Stimulated activated CD8-positive, alpha-beta memory T cell treated with anti-CD3 and anti-CD28 coated beads, Interleukin-4, amount 100 ng/mL, for 48 hours (primary cell): ENCODE measurements around the gene MAGEB6B.
"Not testable (repeated sequence)": the region's sequence is repeated elsewhere in the genome, so short reads cannot be mapped to it uniquely, and the experiment has no call there.

Experiments
- DNase-seq: peaks from one replicate; pipeline ENCODE4 v3.0.0-alpha.2; 2020

Gene MAGEB6B, protein sequence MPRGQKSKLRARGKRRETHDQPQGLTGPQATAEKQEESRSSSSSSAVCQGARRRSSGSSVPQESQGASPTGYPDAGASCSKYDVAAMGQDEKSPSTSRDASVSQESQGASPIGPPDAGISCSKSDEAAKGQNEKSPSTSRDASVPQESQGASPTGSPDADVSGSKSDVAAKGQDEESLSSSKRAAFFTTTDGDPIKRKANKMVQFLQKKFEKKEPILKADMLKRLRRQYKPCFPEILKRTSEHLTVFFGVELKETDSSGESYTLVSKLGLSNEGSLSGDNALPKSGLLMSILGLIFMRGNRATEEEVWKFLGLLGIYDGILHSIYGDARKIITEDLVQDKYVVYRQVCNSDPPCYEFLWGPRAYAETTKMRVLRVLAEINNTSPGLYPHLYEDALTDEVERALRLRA

DNA sequence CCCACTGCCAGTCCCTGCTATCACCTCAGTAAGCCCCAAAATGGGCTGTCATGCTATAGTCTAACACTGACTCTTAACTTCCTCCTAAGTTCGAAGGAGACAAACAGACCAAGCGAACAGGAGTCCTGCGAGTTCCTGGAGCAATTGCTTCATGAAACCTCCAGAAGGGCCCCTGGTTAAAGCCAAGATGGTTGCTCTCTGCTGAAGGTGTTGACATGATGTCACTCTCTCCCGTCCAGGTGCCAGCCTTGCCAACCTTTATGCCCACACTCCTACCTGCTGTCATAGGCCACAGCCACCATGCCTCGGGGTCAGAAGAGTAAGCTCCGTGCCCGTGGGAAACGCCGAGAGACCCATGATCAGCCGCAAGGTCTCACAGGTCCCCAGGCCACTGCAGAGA, at the start of gene MAGEB6B:
MAGEB6B (plus strand) TSS at position 301 of the 400 bp plus-strand sequence; CDS start at position 301, 0 bp downstream.
- DNase-seq = no peak

DNA sequence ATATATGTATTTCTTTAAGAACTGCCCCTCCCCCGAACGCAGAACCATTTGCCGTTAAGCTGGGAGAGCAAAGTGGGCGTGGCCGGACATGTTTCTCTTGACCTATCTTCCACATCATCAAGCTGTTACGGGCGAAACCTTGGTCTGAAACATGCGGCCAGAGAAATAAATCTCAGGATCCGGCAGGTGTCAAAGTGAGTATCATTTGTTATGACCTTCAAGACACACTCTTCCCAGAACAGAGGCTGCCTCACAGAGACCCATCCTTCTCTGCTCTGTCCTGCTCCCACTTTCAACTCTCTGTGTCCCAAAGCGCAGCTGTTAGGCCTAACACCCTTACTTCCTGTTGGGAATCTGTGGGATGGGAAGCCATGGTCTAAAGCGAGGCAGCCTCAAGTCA, 22.1 kb upstream of the MAGEB6B start, which contains the start of gene MAGEB18:
MAGEB18 (plus strand) TSS at position 70 of the 400 bp plus-strand sequence. CDS start 643 bp downstream, outside the sequence.
- DNase-seq = no peak

DNA sequence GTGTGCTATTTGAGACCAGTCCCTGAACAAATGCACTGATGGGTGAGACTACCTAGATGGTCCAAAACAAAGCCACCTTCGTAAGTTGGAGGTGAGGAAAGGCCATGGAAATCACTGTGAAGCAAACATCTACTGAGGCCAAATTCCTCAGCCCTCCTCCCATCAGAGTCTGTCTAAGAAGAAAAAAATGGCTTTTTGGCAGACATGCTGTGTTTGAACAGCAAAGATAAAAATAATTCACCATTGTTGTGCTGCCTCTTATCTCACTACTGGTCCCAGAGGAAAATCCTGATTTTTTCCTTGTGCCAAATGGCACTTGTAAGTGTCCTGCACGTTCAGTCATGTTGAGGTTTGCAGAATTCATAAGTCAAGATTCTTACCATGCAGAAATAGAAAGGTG, 14.4 kb upstream of the MAGEB6B start:
- no peak for DNase-seq

DNA sequence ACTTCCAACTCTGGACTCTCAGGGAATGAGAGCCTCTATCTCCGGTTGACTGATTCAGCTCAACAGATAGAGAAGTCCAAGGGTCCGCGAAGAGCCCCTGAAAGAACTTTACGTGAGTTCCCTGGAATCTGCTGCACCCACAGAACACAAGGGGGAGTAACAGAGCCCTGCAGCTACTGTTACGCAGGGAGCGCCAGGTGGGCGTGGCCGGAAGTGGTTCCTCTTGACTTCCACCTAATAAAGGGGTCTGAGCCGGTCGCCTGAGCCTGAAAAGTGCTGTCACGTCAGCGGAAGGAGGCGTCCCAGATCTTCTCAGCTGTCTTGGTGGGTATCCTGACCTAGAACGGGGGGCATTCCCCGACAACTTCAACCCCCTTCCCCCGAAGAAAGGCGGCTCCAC, 31.8 kb downstream of the MAGEB6B start, which contains the start of gene MAGEB6:
MAGEB6 (plus strand) TSS at position 237 of the 400 bp plus-strand sequence. CDS start 1,407 bp downstream, outside the sequence.
- DNase-seq = no peak

DNA sequence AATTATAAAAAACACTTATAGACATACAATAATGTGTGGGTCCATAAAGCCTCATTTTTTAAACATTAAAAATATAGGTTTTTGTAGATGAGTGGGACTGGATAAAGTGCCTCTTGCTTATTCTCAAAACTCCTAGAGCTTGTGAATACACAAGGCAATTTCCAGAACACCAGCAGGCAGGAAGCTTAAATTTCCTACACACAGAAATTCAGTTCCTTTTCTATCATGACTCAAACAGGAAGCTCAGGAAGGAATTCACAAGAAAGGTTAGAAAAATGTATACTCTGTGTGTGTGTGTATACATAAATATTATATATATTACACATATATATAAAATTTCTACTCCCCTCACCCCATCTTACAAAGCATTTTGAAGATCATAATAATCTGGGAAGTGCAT, 43.2 kb downstream of the MAGEB6B start:
- DNase-seq = no peak

DNA sequence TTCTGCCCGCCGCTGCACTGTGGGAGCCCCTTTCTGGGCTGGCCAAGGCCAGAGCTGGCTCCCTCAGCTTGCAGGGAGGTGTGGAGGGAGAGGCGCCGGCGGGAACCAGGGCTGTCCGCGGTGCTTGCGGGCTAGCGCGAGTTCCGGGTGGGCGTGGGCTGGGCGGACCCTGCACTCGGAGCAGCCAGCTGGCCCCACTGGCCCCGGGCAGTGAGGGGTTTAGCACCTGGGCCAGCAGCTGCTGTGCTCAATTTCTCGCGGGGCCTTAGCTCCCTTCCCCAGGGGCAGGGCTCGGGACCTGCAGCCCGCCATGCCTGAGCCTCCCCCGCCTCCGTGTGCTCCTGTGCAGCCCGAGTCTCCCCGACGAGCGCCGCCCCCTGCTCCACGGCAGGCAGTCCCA, 44.3 kb downstream of the MAGEB6B start:
- DNase-seq = not testable (repeated sequence)

DNA sequence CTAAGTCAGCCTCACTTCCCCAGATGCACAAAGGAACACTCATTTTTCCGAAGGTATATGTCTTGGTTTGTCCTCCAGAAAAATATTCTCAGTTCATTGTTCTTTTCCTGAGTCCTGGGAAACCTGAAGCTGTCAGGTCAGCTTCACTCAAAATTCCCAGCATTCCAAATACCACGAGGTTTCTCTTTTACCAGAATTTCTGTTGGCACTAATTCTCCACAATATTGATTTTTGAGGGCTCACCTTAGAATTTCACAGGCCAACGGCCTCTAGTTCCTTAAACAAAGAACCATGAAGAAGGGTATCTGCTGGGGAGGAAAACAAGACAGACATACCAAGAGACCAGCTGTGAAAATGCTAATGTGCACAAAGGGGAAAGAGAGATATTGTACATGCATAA, 47.6 kb downstream of the MAGEB6B start:
- no peak for DNase-seq
